GM19455 (cell line): ENCODE measurements around the gene NEURL1.
"Not testable (repeated sequence)": the region's sequence is repeated elsewhere in the genome, so short reads cannot be mapped to it uniquely, and the experiment has no call there.

ENCODE experiments used
- ATAC-seq: cut with Tn5 transposase; IDR thresholded peaks from one replicate; pipeline ENCODE4 v1.9.1; 2021; ENCODE audit not compliant: unreplicated experiment

NEURL1 gene

DNA sequence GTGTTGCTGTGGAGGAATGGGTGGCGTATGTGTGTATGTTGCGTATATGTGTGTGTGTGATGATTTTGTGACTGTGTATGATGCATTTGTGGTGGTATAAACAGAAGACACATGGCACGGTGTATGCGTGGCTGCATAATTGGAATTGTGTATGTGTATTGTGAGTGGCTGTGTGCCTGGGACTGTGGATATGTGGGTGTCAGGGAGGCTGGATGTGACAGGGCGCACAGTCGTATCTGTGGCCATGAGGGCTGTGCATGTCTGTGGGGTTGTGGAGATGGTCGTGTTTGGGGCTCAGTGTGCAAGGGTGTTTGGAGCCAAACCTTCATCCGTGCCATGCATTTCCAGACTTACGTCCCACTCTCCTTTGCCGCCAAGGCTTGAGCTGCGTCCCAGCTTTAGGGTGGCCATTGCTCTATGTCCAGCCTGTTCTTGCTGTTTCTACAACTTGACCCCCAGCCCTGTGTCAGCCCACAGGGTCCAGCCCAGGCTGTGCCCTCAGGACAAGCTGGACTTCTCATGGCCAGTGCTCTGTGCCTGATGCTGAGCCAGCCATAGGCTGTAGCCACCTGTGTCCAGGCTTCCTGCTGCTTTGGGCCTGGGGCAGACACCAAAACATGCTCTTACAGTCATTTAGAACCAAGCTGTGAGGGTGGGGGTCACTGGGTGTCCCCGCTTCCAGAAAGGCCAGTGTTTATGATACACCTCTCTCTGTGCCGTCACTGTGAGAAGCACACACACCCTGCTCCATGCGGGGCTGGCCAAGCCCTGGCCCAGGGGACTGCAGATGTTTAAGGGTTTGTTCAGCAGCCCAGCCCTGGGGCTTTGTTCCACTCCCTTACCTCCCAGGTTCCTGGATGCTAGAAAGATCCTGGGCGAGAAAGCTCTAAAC, 127.6 kb downstream of the NEURL1 start:
- no peak for ATAC-seq

DNA sequence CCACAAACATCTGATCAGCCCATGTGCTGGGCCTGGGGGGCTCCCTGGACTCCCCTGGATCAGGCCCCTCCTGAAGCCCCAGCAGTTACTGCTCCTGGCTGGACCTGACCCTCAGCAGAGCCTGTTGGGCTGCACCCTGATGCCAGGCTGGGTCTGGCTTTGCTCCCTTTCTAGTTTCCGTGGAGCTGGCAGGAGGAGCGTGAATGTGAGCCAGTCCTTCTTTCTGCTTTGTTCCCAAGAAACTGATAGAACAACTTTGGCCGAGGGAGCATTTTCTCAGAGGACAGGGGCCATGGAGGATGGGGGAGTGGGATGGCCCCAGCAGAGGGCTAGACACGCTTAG, 128.2 kb downstream of the NEURL1 start:
- ATAC-seq: no peak

DNA sequence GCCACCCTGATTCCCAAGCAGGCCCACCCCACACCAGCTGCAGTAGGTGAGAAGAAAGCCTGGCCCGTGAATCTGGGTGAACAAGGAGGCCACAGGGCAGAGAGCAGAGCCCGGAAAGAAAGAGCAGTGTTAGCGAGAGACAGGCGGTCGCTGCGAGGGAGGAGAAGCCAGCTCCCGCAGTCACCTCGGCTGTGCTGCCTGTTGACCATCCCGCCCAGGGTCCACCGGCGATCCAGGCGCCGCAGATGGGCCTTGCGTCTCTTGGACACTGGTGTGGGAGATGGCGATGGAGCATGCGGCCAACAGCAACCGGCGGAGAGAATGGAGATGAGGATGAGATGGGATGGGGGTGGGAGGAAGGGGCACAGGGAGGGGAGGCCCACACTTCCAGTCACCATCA, 128.8 kb downstream of the NEURL1 start:
- no peak for ATAC-seq

DNA sequence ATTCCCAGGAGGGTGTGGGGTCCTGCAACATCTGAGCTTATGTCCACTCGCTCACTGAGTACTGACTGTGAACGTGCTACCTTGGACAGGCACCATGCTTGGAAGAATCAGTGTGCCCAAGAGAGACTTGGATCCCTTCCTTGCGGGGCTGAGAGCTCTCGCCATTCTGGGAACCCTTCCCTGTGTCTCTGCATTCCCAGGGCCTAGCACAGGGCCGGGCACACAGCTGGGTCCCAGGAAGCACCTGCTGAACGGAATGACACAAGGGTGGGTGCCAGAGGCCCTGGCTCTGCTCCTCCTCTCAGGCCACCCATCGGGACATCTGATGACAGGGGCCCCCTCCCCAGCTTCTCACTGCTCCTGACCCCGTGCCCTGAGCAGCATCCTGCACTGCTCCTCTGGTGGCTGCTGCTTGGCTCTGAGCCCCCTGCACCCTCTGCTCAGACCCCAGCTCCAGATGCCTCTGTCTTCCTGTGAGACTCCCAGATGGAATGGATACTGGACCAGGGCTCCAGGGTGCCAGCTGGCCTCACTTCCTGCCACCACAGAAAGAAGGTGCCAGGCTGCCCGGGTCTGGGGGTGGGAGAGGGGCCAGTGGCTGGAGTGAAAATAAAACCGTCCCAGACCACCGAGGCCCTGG, 129.6 kb downstream of the NEURL1 start:
- no peak for ATAC-seq

DNA sequence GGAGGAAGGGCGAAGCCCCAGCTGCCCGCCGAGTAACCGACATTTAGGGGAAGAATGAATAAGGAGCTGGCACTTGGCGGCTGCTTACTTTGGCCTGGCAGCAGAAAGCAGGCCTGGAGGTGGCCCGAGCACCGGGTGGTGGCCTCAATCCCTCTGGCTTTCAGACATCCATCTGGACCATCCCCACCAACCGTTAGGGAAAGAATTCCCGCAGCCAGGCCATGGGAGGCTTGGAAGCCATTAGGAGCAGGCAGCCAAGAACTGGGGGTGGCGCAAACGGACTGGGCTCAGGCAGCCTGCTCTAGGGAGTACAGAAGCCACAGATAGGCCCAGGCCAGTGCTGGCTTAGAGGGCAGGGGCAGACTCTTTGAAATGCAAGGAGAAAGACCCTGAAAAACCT, 132.7 kb downstream of the NEURL1 start:
- ATAC-seq: no peak

DNA sequence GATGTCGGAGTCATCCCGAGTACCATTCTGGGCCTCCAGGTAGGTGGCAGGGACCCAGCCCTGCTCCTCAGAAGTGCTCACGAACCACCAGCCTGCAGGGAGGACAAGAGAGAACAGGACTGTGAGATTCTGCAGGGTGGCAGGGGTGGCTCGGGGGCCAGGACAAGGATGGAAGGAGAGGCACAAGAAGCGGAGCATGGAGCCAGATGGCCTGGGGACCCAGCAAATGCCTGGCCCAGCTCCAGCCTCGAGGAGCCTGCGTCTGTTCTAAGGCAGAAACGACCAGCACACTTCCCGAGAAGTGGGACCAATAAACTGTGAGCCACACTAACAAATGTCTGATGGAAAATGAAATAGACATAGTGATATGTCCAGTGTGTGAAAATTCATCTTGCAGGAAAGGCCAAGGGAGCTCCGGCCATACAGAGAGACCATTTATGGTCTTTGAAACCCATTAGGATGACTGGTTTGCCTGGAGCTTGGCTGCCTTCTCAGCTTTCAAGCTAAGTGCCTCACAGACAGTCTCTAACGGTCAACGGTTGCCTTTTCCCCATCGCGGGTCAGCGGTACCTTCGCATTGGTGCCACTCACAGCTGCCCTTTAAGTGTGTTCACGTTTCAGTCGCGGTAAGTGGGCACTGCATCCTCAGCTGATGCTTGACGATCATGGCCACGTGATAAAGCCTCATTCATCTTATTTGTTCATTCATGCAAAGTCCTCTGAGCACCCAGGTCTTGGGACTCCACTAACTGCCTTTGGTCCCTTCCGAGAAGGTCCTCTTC, 133.8 kb downstream of the NEURL1 start:
- no peak for ATAC-seq

DNA sequence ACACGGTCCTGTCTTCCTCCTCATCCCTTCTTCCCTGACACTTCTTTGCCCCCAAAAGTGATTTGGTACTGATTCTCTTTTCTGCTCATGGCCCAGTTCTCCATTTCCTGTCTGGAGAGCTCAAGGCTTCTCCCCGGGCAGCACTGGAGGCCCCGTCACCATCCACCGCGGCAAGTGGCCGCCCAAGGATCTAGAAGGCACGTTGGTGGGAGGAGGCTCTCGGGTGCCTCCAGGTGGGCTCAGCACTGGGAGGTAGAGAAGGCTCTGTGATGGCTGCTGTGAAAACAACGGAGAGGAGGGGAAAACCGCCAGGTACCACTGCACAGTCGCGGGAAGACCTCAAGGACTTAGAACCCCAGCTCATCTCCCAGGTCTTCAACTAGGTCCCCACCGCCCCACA, 134.4 kb downstream of the NEURL1 start:
- no peak for ATAC-seq

DNA sequence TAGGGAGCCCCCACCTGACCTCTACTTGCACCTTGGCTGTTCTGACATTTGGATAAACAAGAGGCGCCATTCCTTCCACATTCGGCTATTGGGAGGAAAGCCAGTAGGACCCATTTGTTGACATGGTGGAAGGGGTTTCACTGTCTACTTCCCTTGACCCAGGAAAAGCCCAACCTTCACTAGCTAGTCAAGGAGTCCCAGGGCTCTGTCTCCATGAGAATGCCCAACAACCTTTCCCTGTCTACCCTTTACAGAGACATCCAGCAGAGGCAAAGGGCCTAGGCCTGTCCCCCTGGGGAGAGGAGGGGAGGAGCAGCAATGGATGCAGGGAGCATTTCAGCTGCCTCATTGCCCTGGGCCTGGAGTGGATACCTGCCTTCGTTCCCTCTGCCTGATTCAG, 136.1 kb downstream of the NEURL1 start:
- no peak for ATAC-seq

DNA sequence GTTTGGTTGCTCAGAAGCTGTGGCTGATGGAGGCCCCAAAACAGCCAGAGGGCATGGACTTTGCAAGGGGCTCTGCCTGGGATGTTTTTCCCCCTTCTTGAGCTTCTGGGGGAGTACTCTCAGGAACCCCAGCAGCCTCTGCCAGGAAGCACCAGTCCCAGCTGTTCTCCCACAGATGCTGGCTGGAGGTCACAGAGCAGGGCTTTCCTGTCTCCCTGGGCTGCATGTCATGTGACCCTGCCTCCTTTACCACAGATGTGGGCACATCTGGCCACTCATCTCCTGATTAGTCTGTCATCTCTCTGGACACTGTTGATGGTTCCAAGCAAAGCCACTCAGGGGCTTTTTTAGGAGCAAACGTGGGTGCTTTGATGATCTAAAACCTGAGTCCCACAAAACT, 136.7 kb downstream of the NEURL1 start:
- no peak for ATAC-seq

DNA sequence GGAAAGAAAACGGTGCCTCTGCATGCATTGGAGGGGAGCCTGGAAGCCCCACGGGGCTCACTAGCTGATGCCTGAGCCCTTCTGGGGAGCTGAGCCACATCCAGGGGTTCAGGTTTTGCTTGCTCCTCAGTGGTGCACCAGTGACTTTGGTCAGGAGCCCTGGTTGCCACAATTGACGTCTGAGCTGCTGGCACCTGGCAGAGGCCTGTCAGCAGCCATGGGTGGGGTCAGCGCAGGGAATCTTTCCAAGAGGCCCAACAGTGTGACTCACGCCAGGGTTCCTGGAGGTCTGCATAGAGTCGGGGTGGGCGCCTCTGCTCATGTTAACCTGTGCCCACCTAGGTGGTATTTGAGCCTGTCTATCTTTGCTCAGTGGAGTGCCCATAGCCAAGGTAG, 138.7 kb downstream of the NEURL1 start:
- no peak for ATAC-seq

DNA sequence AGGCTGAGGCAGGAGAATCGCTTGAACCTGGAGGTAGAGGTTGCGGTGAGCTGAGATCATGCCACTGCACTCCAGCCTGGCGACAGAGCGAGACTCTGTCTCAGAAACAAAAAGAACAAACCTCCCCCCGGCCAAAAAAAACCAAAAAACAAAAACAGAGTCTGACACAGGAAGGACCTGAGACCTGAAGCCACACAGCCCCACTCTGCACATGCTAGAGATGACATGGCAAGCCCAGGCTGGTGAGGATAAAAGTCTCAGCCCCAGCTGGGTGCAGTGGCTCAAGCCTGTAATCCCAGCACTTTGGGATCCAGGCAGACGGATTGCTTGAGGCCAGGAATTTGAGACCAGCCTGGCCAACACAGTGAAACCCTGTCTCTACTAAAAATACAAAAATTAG, 139.4 kb downstream of the NEURL1 start:
- ATAC-seq: not testable (repeated sequence)

DNA sequence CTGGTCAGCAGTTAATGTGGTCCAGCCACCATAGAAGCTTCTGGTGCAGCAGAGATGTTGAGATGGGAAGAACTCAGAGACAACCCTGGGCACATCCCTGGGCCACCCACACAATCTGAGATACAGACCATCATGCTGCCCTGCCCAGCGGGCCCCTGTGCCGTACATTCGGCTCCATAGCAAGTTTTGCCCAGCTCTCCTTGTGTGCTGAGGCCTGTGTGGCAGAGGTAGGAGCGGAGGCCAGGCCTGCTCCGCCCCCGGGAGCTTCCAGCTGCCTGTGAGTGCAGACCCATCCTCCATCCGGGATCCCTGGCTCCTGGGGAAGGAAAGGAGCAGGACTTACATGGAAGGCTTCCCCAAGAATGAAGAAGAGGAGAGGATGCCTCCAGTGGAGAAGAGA, 140.3 kb downstream of the NEURL1 start:
- no peak for ATAC-seq

DNA sequence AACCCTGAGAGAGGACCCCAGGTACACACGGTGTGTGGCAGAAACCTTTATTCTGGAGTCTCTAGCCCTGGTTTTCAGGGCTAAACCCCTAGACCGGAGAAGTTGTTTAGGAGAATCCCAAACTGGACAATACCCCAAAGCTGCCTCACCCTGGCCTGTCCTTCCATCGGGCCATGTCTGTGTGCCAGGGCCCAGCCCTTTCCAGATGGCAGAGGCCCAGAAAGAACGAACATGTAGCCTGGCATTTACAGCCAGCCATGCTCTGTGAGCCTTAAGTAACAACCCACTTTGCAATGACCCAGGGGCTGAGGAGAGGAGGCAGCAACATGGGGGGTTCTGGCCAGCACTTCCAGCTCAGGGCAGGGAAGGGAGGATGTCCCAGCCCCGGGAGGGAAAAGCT, 142.1 kb downstream of the NEURL1 start:
- ATAC-seq: no peak

DNA sequence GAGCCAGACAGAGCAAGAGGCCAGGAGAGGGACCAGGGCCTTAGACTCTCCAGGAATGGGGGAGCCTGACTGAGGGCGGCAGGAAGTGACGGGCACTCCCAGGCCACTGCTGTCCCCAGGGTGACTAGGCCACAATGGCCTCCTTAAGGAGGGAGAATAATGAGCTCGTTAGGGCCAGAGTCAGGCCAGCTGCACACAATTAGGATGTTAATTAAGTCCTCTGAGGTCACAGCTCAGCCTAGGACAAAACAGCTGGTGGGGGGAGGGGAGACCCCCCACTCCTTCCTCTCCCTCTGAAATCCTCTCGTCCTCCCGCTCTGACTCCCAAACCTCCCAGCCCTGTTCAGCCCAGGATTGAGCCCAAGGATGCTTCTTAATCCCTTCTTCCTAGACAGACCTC, 143.0 kb downstream of the NEURL1 start:
- no peak for ATAC-seq

DNA sequence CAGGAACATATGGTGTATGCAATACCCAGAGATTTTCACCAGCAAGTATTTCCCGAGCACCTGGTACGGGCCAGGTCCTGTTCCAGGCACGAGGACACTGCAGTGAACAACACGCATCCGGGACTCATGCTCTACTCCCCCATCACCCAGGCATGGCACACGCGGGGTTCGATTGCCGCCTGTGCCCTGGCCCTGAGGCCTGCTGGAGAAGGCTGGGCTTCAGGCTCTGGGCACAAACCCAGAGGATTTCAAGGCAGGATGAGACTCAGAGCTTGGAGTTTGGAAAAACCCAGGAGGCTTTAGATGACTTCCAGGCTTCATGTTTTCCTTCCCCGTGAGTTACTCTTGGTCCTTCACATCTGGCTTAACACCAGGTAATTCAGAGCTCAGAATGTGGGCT, 143.5 kb downstream of the NEURL1 start:
- ATAC-seq: no peak

DNA sequence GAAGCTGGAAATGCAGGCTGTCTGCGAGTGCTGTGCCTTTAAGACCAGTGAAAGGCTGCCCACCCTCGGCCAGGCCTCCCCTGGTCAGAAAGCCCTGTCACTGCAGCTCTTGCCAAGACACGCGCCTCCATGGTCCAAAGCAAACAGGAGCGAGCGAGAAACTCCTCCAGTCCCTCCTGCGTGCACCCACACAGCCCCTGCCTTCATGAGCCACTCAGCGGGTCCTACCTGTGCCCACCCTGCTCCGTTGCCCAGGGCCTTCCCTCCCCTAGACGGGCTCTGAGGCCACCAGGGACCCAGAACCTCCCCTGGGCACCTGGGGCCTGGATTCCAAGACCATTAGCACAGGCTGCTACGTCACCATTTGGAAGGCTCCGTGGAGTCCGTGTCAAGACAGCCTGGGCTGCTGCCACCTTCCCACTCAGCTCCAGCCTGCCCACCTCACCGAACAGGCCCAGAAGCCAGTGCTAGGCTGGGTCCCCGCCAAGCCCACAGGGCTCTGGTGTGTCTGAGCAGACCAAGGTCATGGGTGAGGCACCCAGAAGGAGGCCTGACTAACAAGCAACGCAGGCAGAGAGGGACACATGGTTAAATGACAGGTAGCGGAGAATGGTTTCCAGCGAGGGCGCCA, 144.5 kb downstream of the NEURL1 start:
- no peak for ATAC-seq

DNA sequence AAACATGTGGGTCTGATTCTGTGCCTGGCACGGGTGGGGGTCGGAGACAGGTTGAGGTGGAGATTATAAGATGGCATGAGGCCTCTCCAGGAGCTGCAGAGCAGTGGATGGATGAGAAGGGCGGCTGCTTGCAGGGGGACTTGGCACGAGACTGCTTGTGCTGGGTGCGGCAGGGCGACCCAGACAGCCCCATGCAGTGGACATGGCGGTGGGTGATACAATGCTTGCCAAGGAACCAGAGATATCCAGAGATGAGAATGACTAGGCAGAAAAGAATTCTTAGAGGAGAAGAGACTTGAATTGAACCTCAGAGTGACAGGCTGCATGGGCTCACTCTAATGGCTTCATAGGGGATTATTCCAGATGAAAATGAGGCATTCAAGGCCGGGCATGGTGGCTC, 145.4 kb downstream of the NEURL1 start:
- no peak for ATAC-seq

DNA sequence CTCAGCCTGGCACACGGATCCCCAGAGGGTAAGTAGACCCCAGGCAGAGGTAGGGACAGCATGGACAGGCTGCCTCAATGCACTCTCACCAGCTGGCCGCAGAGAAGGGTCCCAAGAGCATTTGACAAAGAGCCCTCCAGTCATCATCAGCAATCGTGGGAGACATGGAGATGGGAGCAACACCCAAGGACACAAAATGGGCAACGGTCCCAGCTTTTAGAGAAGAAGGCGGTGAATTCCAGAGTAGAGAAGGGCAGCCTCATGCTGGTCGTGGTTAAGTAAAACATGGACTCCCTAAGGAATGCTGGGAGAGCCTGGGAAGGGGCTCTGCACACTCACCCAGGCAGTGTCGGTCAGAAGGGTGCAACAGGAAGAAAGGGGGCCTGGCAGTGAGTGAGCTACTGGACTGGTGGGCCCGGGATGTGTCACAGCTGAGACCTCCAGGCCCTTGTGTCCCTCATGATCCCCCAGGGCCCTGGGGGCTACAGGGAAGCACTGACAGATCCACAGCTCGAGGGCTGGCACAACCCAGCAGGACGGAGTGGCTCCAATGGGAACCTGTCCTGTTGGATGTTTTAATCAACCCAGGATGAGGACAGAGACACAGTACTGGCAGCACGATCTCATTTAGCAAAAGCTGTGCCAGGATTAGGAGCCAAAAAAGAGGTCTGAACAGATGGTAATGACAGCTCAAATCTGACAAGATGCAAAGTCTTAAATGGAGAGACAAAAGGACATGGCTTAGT, 147.1 kb downstream of the NEURL1 start:
- ATAC-seq: no peak

DNA sequence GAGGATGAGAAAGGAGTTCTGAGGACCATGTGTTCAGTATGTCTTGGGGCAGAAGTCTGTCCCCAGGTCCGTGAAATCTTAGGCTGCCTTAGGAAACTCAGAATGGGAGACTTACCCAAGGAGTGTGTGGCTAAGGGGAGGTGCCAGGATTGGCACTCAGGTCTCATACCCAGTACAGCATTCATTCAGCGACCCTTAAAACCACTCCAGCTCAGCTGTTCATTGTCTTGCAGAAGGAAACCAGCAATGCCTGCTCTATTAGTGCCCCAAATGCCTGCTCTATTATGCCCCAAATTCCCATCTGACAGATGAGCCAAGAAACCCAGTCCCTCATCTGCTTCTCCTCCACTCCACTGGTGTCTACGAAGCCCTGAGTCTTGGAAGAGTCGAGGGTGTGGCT, 147.8 kb downstream of the NEURL1 start:
- no peak for ATAC-seq
